ENCODE measurements around the gene BAMBI.

The BAMBI gene

DNA sequence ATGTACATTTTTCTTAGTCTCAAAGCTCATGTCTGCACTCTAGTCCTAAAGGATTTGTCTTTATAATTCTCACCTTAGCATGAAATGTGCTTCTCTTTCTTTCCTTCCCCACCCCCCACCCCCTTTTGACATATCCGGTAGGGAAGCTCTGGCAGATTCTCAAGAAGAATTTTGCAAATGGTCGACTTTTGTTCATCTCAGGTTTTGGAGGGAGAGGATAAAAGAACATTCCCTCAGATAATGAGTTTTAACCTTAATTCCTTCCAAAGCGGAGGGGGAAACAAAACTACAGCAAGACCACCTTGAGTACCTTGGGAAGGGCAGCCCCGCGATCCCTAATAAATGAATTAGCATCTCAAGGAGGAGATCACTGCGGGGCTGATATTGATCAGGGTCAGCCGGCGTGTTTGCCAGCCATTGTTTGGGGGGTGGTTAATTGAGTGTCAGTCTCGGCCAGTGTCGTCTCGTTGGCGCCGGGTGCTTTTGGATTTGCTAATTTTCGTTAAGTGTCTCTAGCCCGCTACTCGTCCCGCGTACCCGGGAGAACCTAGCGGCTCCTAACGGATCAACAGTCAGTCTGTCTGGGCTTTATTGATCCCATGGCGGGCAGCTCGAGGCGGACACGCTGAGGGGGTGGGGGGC is 874 bp upstream of the BAMBI start:
- no peak for DNase-seq

- no peak for DNase-seq
Observed at GRCh38 chr10:28677888-28678686, 766 bp downstream of the BAMBI start.

DNA sequence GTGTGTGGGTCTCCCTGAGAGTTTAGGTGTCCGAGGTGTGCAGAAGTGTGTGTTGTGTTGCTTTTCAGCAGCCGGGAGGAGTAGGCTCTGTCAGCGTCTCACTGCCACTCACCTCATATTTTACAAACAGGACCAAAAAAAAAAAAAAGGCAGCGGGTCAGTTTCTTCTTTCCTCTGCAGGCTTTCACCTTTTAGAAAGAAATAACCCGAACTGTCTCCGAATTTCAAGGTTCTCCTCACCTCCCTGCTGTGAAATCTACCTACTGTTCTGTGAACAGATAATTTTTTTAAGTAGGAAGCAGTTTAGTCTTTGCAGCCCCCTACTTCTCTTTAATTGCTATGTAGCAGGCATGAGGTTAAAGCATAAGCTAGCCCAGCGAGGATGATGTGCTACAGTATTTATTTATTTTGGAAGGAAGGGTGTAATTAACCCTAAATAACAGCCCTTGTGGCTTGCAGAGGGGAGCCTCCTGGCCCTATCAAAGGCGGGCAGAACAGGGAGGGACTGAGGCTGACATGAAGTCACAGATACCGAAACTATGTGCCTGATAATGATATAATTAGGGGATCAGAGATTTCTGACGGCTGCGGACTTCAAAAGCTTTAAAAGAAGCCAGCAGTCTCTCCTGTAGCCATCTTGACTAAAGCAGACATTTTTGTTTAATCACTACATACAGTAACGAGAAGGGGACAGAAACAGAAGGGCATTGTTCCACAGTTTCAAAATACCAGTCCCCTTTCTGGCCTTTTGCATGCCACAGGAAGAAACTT is 1.6 kb downstream of the BAMBI start:
- DNase-seq: no peak

DNA sequence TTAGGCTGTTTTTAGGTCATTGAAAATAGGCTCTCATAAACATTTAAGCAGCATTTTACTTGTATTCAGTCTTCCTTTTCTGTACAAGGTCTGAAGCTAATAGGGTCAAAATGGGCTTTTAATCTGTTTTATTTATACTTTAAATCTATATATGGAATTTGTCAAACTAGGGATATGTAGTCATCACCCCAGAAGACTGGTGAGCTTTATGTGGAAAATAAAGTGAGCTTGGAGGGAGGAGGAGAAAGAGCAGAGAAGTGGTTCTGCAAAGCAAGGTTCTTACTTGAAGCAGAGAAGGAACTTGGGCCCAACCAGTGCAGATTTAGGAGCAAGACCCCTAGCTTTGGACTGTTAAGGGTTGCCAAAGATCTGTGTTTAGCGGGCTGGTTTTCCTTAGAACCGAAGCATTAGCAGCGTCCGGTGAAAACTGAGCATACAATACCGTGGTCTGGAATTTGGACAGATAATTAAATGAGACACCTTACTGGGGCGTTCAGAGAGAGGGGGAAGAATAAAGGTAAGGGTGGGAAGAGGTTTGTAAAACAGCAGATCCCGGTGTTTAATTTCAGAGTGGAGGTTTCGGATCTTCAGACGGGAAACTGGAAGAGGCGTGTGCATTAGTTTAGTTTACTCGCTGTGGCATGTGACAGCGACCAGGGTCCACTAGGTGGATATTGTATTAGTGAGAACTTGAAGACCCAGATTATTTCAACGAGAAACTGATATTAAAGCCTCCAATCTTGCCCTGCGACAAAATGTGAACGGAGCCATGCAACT is 2.4 kb downstream of the BAMBI start:
- DNase-seq: no peak

- no peak for DNase-seq
Observed at GRCh38 chr10:28680358-28680752, 3.0 kb downstream of the BAMBI start.

DNA sequence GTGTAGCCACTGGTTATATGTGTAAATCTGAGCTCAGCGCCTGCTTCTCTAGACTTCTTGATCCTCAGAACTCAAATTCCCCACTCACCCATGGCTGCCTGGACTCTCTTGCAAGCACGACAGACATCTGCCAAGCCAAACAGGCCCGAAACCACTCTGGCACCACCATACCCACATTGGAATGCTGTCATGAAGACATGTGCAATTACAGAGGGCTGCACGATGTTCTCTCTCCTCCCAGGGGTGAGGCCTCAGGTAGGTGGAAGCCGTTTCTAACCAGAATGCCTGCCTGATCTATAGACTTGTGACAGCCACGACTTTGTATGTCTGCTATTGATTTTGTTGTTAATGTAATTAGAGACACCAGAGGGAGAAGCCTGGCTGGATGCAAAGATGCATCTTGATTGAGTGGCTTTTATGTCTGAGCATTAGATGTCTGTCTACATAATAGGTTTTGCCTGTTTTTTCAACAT is 4.0 kb downstream of the BAMBI start:
- DNase-seq: no peak

DNA sequence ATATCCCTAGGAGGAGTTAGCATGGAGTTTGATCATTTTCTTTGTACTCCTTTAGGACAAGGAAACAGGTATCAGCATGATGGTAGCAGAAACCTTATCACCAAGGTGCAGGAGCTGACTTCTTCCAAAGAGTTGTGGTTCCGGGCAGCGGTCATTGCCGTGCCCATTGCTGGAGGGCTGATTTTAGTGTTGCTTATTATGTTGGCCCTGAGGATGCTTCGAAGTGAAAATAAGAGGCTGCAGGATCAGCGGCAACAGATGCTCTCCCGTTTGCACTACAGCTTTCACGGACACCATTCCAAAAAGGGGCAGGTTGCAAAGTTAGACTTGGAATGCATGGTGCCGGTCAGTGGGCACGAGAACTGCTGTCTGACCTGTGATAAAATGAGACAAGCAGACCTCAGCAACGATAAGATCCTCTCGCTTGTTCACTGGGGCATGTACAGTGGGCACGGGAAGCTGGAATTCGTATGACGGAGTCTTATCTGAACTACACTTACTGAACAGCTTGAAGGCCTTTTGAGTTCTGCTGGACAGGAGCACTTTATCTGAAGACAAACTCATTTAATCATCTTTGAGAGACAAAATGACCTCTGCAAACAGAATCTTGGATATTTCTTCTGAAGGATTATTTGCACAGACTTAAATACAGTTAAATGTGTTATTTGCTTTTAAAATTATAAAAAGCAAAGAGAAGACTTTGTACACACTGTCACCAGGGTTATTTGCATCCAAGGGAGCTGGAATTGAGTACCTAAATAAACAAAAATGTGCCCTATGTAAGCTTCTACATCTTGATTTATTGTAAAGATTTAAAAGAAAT is 4.8 kb downstream of the BAMBI start:
- DNase-seq: no peak

GRCh38 chr10:28684157-28684985 is 7.0 kb downstream of the BAMBI start:
- no peak for DNase-seq

DNA sequence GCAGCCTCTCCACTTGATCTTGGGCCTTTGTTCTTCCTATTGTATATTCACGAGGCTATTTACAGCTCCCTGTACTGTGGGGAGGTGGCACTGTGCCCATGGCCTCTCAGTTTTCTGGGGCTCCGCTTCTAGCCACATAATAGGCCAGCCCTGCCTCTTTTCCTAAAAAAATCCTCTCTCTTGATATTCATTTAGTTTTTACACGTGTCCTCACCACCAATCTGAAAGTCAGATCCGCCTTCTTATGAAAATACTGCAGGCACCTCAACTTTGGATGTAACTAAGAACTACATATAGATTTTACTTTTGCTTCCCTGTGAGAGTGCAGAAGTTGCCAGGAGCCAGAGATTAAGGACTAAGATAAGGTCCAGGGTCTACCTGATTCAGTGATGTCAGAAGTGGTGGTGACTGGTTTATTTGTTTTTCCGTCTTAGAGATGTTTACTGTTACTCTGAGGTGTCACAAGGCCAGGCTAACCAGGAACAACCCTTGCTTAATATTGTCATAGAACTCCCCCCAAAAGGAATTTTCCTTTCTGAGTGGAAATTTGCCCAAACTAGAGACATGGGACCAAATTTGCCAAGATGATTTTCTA is 7.8 kb downstream of the BAMBI start:
- no peak for DNase-seq

DNA sequence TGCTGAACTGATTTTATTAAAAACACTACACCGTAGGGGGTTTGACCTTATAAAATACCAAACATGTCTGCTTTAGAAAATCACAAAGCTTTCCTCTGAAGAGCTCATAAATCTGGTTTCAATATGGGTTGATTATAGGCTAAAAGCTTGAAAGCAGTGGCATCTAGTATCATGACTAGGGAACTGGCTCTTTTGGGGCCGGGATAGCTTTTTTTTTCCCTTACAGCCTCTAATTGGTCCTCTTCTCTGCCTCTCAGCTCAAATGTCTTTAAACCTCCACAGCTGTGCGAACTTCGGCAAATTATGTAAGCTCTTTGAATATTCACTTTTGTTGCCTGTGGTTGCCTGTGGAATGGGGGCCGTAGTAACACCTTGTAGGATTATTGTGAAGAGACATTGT is 8.4 kb downstream of the BAMBI start:
- DNase-seq: no peak

DNA sequence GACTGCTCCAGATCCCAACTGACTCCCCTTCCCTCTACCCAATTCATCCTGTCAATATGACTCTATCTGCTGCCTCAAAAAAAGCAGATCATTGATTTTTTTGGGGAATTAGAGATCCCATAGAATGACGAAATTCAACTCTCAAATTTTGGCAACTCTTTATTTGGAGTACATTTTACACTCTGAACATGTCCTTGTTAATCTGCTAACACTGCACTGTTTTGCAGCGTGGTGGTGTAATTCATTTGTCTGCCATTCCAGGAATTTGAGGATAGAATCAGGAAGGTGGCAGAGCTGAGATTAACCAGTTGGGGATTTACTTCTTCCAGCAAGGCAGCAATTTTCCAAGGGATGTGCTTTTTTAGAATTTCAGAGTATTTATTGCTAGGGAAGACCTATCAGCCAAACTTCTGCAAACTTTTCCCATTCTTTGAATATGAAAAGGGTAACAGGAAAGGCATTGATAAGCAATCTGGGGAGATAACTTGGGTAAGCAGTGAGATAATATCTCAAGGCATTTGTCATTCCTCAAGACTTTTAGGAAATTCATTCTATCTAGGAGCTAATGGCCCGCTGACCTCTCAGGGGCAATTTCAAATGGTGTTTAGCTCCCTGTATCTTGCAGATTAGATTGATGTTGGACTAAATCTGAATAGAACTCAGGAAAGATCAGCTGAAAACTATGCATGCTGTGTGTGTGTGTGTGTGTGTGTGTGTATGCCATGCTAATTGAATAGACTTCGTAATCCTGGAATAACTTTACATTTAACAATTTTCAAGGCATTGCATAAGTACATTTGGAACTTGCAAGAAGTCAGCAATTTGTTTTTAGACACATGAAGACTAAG is 9.7 kb downstream of the BAMBI start:
- DNase-seq: no peak

GRCh38 chr10:28687683-28688001 is 10.3 kb downstream of the BAMBI start:
- DNase-seq: no peak

DNA sequence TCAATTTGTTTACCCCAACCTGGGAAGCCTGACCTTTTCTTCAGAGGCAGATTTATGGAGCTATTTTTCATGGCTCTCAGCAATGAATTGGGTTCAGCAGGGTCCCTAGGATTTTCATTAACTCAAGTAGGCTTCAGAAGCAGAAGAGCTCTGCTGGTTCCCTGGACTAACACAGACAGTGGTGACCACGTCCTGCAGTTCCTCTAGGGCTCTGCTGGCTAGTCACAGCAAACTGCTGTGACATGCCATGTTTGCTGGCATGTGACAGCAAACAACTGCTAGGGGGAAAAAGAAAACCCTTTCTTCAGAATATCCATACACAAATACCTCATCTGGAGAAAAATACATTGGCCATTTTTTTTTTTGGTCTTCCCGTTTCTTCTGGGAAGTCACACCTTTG is 13.2 kb downstream of the BAMBI start:
- no peak for DNase-seq

- DNase-seq: no peak
Observed at GRCh38 chr10:28691187-28691694, 13.9 kb downstream of the BAMBI start.

DNA sequence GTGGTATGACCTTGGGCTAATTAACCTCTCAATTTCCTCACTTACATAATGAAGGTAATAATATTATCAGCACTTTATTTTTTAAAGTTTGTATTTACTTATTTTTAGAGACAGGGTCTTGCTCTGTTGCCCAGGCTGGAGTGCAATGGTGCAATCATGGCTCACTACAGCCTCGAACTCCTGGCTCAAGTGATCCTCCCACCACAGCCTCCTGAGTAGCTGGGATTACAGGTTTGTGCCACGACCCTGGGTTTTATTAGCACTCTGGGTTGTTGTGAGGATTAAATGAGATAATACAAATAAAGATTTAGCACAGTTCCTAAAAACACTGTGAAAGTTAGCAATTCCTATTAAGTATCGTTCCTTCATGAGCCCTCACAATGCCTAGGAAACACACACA is 14.7 kb downstream of the BAMBI start:
- DNase-seq: no peak

DNA sequence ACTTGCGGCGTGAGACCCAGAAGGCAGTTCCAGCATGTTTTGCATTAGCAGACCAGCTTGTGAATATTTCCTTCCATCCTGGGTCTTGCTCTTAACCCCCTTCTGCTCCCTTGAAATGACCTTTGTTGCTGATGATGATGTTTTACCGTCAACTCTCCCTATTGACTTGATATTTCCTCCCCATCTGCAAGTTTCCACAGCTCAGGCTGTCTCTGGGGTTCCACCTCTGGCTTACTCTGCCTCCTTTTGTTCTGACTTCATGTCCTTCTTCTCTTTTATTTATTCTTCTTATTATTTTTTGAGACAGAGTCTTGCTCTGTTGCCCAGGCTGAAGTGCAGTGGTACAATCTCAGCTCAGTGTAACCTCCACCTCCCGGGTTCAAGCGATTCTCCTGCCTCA is 17.2 kb downstream of the BAMBI start:
- DNase-seq: no peak

GRCh38 chr10:28698075-28698474 is 20.8 kb downstream of the BAMBI start:
- DNase-seq: no peak

DNA sequence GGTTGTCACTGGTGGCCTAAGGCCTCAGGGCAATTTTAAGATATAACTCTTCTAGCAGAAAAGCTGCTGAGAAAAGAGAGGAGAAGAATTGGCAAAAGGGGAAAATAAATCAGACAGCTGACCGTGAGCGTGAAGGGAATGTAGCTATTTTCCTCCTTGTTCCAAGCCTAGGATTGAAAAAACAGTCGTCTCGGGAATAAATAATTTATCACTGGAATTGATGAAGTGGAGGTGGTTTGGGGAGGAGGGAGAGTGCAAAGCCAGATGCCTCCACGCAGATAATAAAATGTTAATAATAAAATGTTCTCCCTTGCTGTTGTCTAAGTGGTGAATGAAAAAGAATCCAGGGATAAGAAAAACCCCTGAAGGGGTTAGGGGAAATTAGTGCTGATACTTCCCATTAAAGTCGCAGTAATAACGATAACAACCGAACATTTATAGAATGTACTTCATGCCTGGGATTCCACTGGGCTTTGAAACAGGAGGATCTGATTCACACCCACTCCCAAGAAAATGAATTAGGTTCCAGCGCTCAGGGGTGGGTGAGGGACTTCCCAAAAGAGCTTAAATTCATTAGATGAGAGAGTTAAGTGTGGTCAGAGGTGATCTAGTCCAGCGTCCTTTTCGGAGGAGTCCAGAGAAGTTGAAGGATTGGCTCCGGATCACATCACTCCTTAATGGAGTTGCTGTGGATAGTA is 27.3 kb downstream of the BAMBI start:
- DNase-seq: no peak

GRCh38 chr10:28705472-28705871 is 28.2 kb downstream of the BAMBI start:
- DNase-seq: no peak
